HG03521 (cell line): ENCODE results near the gene ZBTB14.

Experiments
- ATAC-seq: cut with Tn5 transposase; IDR thresholded peaks from one replicate; pipeline ENCODE4 v1.9.1; 2021; ENCODE audit warnings: mild to moderate bottlenecking, moderate library complexity; ENCODE audit not compliant: unreplicated experiment

The ZBTB14 gene

DNA sequence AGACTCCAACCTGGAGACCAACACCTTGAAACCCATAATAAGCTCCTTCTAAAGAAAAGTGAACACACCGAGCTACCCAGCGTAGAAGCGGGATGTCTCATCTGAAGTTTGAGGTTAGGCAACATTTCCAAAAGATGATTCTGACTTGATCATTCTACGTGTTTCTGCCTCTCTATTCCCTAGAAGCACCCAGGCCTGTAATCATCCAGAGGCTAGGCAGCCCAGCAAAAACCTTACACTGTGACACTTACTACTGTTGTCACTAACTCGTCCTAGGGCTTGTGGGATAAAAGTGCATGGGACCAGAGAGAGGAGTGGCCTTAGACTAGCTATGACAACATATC lies 1.4 kb downstream of the ZBTB14 start:
- ATAC-seq: peak; percentile 0

DNA sequence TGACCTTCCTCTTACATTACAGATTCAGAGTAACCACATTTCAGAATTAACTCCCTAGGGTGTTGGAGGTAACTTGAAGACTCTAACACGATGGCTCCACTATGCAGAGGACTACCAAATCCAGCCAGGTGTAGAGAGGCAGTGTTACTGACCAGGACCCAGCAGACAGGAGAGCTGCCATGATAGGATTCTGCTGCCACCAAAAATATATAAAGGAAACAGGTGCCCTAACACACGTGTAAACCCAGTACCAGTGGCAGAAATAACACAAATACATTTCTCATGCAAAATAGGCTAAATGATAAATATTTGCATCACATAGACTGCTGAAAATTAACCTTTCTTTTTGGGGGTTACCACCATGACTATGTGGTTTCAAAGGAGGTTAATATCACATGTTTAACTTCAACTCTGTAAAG lies 7.0 kb downstream of the ZBTB14 start:
- ATAC-seq: peak; percentile 46

DNA sequence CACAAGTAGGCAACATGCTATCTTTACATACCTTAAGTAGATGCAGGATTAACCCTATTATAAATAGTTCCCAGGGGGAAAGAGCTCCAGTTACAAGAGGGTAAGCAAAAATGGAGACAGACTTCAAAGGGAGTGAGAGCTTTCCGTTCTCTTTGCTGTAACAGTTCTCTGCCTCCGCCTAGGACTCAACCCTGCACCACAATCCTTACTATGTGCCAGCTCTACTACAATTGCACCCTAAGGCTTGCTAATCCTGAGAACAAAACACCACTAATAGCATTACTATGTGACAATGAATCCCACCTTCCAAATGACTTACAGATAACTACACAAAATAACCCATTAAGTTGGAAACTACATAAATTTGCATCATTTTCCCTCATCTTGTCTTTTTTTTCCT lies 7.7 kb downstream of the ZBTB14 start:
- no peak for ATAC-seq

DNA sequence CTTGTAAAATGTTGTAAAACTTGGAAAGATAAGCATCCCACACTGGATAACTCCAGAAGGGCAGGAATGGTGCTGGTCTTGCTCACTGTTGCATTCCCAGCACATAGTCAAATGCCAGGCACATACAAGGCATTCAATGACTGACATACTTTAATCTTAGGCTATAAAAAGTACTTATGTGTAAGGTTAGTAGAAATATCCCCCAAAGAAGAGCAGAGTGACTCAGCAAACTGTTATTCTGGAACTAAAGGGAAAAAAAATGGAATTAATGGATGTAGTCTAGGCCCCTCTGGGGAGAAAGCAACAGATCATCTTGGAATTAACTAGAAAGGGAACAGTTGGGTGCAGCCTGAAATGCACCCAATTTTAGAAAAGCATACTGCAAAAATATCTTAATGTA lies 9.0 kb downstream of the ZBTB14 start:
- ATAC-seq: no peak

DNA sequence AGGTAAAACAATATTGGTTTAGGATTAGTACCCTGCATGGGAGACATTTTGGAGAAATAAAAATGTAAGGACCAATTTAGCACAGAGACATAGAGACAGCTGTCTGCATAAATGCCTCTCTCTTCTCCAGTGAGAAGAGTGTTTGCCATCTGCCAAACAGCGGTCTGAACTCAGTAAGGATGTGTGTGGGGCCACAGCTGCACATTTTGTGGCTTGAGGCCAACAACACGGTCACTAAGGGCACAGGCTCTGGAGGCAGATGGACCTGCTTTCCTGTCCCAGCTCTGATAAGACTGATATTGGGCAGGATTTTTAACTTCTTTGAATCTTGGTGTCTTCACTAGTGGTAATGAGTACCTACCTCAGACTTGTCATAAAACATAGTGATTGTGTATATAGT lies 10.2 kb downstream of the ZBTB14 start:
- no peak for ATAC-seq

DNA sequence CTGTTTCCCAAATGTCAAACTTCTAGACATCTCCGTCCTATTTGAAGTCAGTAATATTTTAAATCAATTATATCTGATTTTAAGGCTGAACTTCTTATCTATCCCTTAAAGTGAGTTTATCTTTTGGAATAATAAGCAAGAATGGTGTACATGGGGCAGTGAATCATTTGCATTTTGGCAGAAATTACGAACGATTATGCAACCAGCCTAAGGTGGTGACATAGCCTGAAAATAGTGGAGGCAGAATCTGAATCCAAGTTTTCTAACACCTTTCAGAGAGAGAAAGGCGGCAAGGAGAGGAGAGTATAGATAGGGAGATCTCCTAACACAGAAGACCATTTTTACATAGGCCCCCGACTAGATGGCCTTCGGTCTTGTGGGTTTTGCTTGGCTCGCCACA lies 10.7 kb downstream of the ZBTB14 start:
- no peak for ATAC-seq

DNA sequence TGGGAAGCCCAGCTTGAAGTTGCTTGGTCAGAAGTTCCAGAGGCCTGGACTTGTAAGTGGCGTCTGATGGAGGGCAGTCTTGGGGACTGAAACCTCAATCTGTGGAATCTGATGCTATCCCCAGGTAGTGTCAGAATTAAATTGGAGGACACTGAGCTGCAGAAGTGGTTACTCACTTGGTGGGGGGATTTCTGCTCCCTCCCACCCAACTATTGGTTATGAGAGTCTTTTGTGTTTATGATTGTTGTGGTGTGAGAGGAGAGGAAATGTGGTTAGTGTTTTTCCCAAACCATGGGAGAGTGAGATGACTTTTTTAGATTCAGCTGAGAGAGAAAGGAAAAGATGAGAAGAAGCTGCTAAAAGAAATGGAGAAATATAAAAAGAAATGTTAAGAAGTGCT lies 12.8 kb downstream of the ZBTB14 start:
- no peak for ATAC-seq

DNA sequence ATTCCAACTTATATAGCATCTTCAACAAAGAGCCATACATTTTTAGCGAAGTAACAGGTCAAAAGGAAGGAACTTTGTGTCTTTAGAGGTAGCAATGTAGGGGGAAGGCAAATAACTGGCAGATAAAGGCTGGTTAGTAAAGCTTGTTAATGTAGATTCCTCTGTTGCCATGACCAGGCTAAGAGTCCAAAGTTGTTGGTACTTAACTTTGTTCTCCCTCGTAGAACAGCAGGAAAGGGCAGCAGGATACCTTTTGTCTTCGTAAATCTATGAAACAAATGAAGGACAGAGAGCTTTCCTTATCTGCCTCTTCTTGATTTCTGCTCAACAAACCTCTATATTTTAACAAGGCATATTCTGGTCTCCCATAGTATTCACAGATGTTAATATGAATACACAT lies 18.6 kb downstream of the ZBTB14 start:
- ATAC-seq: no peak

DNA sequence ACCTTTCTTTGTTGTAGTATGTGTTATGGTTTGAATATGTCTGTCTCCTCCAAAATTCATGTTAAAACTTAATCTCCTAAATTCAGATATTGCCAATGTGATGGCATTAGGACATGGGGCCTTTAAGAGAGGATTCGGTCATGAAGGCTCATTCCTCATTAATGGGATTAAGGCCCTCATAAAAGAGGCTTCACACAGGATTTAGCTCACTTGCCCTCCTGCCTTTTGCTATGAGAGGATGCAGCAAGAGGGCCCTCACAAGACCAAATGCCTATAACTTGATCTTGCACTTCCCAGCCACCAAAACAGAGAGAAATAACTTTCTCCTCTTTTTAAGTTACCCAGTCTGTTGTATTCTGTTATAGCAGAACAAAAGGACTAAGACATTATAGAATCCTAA lies 19.7 kb downstream of the ZBTB14 start:
- ATAC-seq: no peak

DNA sequence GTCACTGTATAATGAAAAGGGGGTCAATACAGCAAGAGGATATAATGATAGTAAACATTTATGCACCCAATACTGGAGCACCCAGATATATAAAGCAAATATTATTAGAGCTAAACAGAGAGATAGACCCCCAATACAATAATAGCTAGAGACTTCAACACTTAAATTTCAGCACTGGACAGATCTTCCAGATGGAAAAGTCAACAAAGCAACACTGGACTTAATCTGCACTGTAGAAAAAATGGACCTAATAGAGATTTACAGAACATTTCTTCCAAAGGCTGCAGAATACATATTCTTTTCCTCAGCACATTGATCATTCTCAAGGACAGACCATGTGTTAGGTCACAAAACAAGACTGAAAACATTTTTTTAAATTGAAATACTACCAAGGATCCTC lies 26.7 kb downstream of the ZBTB14 start:
- ATAC-seq: no peak

DNA sequence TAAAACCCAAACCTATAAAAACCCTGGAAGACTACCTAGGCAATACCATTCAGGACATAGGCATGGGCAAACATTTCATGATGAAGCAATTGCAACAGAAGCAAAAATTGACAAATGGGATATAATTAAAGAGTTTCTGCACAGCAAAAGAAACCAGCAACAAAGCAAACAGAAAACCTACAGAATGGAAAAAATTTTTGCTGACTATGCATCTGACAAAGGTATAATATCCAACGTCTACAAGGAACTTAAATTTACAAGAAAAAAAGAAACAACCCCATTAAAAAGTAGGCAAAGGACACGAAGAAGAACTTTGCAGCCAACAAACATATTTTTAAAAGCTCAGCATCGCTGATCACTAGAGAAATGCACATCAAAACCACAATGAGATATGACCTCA lies 28.8 kb downstream of the ZBTB14 start:
- ATAC-seq: no peak

DNA sequence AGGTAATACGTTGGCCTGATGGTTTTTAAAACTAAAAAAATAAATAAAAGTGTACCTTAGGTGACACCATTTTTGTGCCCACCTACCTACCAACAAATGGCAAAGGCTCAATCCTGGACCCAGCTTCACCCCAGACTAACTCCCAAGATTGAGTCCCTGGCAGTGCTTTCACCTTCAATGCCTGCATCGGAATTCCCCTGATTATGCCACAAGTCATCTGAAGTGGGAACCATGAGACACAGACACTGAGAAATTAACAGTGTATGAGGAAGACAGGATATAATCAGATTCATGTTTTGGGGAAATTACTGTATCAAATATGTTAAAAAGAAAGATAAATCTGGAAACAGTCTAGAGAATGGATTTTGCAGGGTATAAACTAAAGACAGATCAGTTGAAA lies 41.6 kb downstream of the ZBTB14 start:
- no peak for ATAC-seq

DNA sequence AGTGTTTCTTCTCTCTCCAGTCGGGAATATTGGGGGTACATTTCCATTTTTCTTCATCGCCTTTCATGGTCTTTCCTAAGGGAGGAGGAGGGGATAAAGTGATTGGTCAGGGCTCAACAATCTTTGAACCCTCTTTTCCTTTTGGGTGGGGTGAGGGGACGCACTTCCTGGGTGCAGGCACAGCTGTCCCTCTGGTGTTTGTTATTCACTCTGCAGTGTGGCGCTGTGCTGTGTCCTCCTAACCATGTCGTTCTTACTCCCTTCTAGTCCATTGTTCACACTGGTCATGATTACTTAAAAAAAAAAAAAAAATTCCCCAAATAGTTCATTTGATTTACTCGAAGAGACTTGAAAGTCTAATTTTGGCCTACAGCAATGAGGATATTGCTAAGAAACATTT lies 44.4 kb downstream of the ZBTB14 start:
- no peak for ATAC-seq

DNA sequence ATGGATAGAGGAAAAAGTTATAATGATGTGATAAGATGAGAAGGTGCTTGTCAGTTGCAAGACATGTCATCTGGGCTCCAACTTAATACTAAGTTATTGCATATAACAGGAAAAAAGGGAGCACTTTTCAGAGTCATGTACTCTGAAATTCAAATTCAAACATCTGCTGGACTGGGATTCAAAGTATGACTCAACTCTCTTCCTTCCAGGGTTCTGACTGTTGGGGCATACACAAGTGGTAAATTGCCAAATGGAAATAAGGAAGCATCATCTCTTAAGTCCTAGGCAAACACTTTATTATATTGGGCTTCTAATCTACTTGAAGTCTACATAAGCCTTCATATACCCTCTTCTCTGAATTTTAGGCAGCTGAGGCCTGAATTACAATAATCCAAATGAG lies 44.9 kb downstream of the ZBTB14 start:
- ATAC-seq: no peak

DNA sequence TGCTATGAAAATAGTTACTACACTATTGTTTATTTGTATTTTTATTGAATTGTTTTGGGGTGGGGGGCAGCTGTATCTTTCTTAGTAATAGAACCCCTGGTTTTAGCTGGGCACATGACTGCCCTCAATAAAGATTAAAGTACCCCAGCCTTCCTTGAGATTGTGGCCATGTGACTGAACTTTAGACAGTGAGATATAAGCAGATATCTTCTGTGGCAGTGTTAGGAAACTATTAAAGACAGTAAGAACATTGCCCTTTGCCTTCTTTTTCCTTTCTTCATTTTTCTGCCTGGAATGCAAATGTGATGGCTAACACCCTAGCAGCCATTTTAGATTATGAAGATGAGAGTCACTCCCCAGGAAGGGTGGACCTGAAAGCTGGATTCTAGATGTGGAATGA lies 50.6 kb downstream of the ZBTB14 start:
- no peak for ATAC-seq

DNA sequence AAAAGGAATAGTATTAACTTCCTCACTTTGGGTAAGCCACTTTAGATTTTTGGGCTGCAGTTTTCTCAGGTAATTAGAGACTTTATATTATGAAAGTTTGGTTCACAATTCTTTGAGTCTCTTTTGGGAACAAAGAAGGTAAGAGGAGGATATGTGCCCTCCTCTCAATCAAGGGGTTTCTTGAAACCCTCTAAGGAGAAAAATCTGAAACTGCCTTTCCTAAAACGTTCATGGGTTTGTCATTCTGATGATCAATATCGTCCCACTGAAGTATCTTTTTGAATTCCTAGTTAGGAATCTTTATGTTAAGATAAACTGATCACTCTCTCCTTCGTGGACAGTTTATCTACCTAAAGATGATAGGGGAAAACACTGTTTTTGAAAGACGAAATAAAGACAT lies 56.1 kb downstream of the ZBTB14 start:
- ATAC-seq: no peak
